Activated CD4-positive, alpha-beta T cell treated with anti-CD3 and anti-CD28 coated beads, Interleukin-2, amount 50 U/mL, for 48 hours (primary cell): ENCODE measurements around the gene PNLIPRP2.

ENCODE experiments used
- DNase-seq, 2 experiments: peaks; one replicate each; pipeline ENCODE4 v3.0.0-alpha.2; 2020

Gene PNLIPRP2

GRCh38 chr10:116620423-116621400, at the start of gene PNLIPRP2:
PNLIPRP2 (plus strand) TSS chr10:116620953.
- no peak for DNase-seq

GRCh38 chr10:116574797-116575196, 46.0 kb upstream of the PNLIPRP2 start:
- DNase-seq: no peak

GRCh38 chr10:116587878-116588591, 32.7 kb upstream of the PNLIPRP2 start:
- no peak for DNase-seq

GRCh38 chr10:116588995-116589394, 31.8 kb upstream of the PNLIPRP2 start:
- DNase-seq: no peak

- DNase-seq: no peak
Measured at GRCh38 chr10:116589926-116590325, 30.8 kb upstream of the PNLIPRP2 start.

GRCh38 chr10:116590590-116591444, 29.9 kb upstream of the PNLIPRP2 start, which contains the start of gene PNLIPRP1:
PNLIPRP1 (plus strand) TSS chr10:116590959; CDS start chr10:116591130, 171 bp downstream.
- no peak for DNase-seq

GRCh38 chr10:116593139-116593740, 27.5 kb upstream of the PNLIPRP2 start:
- DNase-seq: no peak

GRCh38 chr10:116594525-116595035, 26.2 kb upstream of the PNLIPRP2 start:
- DNase-seq: no peak

- DNase-seq: no peak
Measured at GRCh38 chr10:116596062-116596461, 24.7 kb upstream of the PNLIPRP2 start.

GRCh38 chr10:116597543-116597942, 23.2 kb upstream of the PNLIPRP2 start:
- no peak for DNase-seq

GRCh38 chr10:116598329-116598728, 22.4 kb upstream of the PNLIPRP2 start:
- DNase-seq: no peak

- DNase-seq: no peak
Measured at GRCh38 chr10:116599991-116600390, 20.8 kb upstream of the PNLIPRP2 start.

- no peak for DNase-seq
Measured at GRCh38 chr10:116602648-116603400, 17.9 kb upstream of the PNLIPRP2 start.

GRCh38 chr10:116606061-116606483, 14.7 kb upstream of the PNLIPRP2 start:
- no peak for DNase-seq

- no peak for DNase-seq
Measured at GRCh38 chr10:116607336-116607735, 13.4 kb upstream of the PNLIPRP2 start.

GRCh38 chr10:116608686-116609594, 11.8 kb upstream of the PNLIPRP2 start:
- no peak for DNase-seq

- no peak for DNase-seq
Measured at GRCh38 chr10:116610443-116611152, 10.2 kb upstream of the PNLIPRP2 start.

- no peak for DNase-seq
Measured at GRCh38 chr10:116611153-116611545, 9.6 kb upstream of the PNLIPRP2 start.

- no peak for DNase-seq
Measured at GRCh38 chr10:116612107-116612769, 8.5 kb upstream of the PNLIPRP2 start.
